HG02840 (cell line): Measurements from ENCODE around the gene KRTAP10-12.

Source experiments
- ATAC-seq: cut with Tn5 transposase; IDR thresholded peaks from one replicate; pipeline ENCODE4 v1.9.1; 2021; ENCODE audit warnings: mild to moderate bottlenecking, moderate library complexity, moderate number of reproducible peaks; ENCODE audit not compliant: unreplicated experiment, low FRiP score

KRTAP10-12 gene

GRCh38 chr21:44729336-44730027 lies 32.5 kb downstream of the KRTAP10-12 start:
- ATAC-seq, result no peak

DNA sequence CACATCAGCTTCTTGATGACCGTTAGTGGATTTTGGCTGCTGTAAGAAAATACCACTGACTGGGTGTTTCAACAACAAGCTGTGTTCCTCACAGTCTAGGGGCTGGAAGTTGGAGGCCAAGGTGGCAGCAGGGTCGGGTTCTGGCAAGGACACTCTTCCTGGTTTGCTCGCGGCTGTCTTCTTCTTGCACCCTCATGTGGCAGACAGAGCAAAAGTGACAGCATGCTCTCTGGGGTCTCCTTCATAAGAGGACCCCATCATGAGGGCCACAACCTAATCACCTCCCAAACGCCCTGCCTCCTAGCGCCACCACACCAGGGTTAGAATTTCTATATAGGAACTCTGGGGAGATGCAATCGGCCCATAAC lies 33.0 kb downstream of the KRTAP10-12 start:
- ATAC-seq, result no peak

GRCh38 chr21:44730951-44731579 lies 34.1 kb downstream of the KRTAP10-12 start:
- ATAC-seq, result no peak

DNA sequence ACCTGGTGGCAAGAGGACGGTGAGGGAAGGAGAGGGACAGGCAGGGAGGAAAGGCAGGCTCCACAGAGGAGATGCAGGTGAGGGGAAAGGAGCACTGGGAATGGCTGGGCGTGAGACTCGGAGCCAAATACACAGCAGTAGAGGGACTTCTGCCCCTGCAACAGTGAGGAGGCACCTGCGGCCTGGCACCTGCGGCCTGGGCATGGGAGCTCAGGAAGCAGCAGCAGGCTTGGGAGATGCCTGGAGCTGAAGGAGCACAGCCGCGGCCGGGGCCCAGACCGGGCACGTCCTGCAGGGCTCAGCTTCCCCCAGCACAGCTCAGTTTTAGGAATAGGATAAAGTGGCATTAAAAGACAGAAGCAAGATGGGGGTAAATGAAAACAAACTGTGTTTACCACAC lies 35.3 kb downstream of the KRTAP10-12 start:
- no peak for ATAC-seq

GRCh38 chr21:44732956-44733355 lies 36.0 kb downstream of the KRTAP10-12 start:
- no peak for ATAC-seq

DNA sequence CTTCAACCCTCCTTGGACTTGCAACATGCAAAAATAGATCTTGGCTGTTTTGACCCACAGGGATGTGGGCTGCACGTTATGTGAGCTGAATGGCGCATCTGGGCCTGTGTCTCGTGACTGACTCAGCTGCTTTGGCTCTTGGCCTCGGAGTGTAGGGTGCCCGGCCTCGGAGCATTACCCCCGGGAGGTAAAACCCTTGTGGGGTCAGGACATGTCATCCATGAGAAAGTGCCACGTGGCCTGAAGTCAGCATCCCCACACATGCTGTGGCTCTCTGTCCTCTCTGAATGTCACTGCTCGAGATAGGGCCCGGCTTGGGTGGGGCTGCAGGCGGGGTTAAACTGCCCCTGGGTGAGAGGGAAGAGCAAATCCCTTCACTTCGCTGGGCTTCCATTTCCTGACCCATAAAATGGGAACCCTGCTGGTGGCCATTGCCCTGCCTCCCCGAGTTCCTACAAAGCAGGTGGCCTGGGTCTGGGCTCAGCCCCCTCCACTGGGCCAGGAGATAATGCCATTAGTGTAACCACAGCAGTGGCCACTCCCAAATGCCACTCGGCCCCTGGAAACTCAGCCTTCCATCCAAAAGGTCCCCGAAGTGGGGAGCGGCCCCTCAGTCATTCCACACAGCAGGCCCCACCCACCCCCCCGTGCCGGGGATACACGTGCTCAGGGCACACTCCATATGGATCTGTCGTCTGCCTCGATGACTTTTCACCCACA lies 37.2 kb downstream of the KRTAP10-12 start:
- no peak for ATAC-seq

DNA sequence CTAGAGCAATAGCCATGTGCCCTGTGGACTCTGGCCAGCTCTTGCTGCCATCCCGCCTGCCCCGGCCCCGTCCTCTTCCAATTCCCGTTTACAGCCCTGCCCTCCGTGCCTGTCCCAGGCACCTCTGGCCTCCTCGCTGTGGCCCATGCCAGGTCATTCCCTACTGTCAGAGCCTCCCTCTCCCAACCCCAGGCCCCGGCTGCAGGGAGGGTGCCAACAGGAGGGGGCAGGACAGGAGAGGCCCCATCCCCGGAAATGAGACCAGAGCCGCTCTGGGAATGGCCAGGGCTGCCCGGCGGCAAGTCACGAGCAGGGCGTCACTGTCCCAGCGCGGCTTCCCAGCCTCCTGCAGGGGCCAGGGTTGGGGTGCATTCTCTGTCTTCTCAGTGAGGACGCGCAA lies 37.9 kb downstream of the KRTAP10-12 start:
- ATAC-seq, result no peak

DNA sequence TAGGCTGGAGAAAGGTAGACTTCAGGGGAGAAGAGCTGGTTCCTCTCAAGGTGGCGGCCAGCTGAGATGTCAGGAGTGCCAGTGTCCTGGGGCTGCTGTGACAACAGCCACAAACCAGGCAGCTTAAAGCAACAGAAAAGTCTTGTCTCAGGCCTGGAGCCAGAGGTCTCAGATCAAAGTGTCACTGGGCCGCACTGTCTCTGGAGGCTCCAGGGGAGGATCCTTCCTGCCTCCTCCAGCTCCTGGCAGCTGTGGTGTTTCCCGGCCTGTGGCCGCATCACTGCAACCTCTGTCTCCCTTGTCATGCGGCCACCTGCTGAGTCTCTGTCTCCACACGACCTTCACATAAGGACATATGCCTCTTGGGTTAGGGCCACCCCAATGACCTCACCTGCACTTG lies 38.8 kb downstream of the KRTAP10-12 start:
- ATAC-seq, result no peak

- no peak for ATAC-seq
Measured at GRCh38 chr21:44736291-44737004, 39.5 kb downstream of the KRTAP10-12 start.

DNA sequence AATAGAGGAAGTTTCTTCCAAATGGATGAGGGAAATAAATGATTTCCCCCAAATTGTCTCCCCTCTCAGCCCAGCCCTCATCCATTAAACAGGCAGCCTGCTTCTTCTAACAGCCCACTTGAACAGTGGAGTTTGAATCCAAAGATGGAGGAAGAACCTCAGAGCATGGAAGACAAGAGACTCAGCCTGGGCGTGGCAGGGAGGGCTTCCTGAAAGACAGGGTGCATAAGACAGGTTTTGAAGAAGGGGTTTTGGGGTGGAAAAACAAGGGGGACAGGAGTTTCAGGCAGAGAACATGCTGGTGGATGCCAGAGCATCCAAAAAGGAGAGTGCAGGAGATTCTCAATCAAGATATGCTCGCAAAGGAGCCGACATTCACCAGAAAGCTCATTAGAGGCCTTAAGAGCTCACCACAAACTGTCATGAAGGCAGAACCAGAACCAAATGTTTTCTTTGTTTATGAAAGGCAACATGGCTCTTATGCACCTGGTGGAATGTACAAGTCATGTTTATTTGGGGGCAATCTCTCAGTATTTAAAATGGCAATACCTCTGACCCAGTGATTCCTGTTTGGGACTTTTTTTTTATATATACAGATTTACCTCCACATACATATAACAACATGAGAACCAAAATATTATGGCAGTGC lies 40.9 kb downstream of the KRTAP10-12 start:
- no peak for ATAC-seq

DNA sequence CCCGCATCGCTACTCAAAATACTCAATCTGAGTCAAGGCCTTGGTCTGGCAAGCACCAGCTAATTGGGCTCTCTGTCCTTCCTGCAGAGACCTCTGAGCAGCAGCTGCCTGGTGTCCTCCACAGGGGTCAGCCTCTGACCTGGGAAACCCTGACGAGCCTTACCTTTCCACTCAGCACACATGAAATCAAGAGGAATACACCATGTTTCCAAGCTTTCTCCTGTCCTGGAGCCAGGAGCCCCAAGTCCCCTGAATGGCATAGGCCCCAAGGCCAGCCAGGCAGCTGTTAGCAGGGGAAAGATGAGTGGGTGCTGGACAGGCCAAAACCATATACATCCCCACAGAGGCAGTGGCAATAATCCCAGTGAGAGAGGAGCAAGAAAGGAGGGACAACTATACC lies 41.6 kb downstream of the KRTAP10-12 start:
- no peak for ATAC-seq

DNA sequence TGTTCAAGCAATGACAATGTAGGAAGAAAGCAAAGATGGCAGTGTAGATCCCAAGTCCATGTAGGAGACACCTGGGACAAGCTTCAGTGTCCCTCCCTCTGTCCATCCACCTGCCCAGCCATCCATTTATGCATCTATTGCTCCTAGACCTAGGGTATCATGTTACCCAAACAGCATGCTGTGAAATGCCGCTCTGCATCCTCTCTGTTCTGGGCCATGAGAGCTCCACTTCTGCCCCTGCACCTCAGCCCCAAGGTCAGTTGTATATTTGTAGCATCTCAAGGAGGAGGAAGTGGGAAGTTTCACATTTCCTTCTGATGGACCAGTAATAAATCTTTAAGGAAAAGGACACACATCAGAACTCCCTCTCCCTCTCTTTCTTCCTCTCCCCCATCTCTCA lies 42.3 kb downstream of the KRTAP10-12 start:
- no peak for ATAC-seq

DNA sequence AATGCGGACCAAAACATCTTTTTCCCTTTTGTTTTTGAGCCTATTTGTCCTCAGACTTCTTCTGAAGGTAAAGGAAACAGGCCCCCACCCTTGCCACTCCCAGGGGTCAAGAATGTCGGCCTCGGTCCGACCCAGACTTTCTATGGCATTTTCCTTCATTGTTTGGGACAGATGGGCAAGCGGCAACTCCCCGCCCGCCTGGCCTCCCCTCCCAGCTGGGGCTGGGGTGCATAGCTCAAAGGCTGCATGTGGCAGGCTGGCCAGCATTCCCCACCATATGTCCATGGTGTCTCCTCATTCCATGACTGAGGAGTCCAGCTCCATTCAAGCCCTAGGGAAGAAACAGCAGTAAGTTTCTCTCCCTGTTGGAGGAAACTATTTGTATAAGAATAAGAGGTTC lies 43.8 kb downstream of the KRTAP10-12 start:
- no peak for ATAC-seq

GRCh38 chr21:44741921-44742320 lies 44.9 kb downstream of the KRTAP10-12 start:
- ATAC-seq, result no peak

- ATAC-seq, result no peak
Measured at GRCh38 chr21:44742418-44743153, 45.6 kb downstream of the KRTAP10-12 start.
